Breast epithelium (tissue), 3 donors: ENCODE data around the gene PNKP.

Source experiments
- CTCF ChIP-seq, 3 donors: fragments of 450-650 bp; IDR thresholded peaks; one replicate each; pipeline ENCODE4 v1.5.1; 2016 to 2017; ENCODE audit warnings: antibody characterized with exemption in 3 of 3, mild to moderate bottlenecking in 3 of 3, moderate library complexity in 3 of 3
- POLR2A ChIP-seq: fragments of 450-650 bp; IDR thresholded peaks from one replicate; pipeline ENCODE4 v1.6.1; 2016; ENCODE audit warnings: antibody characterized with exemption, mild to moderate bottlenecking, moderate library complexity

GRCh38 chr19:49906879-49907564 lies 39.6 kb upstream of the PNKP start:
- TF ChIP-seq POLR2A (no peak), CTCF (IDR thresholded peaks at IDR 0.05) (no peak)
